GM19455 (cell line): ENCODE measurements around the gene RNASE13.
"Not testable (repeated sequence)": the region's sequence is repeated elsewhere in the genome, so short reads cannot be mapped to it uniquely, and the experiment has no call there.

ENCODE experiments used
- ATAC-seq: cut with Tn5 transposase; IDR thresholded peaks from one replicate; pipeline ENCODE4 v1.9.1; 2021; ENCODE audit not compliant: unreplicated experiment

The RNASE13 gene

GRCh38 chr14:20996521-20996920 lies 38.1 kb downstream of the RNASE13 start:
- no peak for ATAC-seq

GRCh38 chr14:20989787-20990600 lies 44.6 kb downstream of the RNASE13 start, which contains the start of gene METTL17:
Gene METTL17, plus strand, starts transcription at chr14:20989980. Its CDS starts 23 bp downstream, at chr14:20990003.
- ATAC-seq = peak; percentile 95

GRCh38 chr14:20989471-20989786 lies 45.2 kb downstream of the RNASE13 start:
- ATAC-seq = no peak

GRCh38 chr14:20988717-20989470 lies 45.7 kb downstream of the RNASE13 start:
- no peak for ATAC-seq

GRCh38 chr14:20986811-20987210 lies 47.8 kb downstream of the RNASE13 start:
- no peak for ATAC-seq

GRCh38 chr14:20985650-20986049 lies 49.0 kb downstream of the RNASE13 start:
- not testable (repeated sequence) for ATAC-seq
